H54 (cell line): ENCODE results near the gene HDGFL3.
"Not testable (repeated sequence)": the region's sequence is repeated elsewhere in the genome, so short reads cannot be mapped to it uniquely, and the experiment has no call there.

Source experiments
- DNase-seq: peaks from one replicate; pipeline ENCODE4 v3.0.0; 2011; ENCODE audit warnings: low spot score, mixed read lengths; ENCODE audit not compliant: insufficient read length
- FAIRE-seq: peaks from 3 replicates; lab custom pipeline; 2011; peaks lifted over from hg19 to GRCh38; lab: Jason Lieb, UNC
- POLR2A ChIP-seq: IDR thresholded peaks from 2 replicates; pipeline ENCODE4 v1.6.1; 2011; ENCODE audit warnings: low read depth, mild to moderate bottlenecking, low read length

HDGFL3 gene

DNA sequence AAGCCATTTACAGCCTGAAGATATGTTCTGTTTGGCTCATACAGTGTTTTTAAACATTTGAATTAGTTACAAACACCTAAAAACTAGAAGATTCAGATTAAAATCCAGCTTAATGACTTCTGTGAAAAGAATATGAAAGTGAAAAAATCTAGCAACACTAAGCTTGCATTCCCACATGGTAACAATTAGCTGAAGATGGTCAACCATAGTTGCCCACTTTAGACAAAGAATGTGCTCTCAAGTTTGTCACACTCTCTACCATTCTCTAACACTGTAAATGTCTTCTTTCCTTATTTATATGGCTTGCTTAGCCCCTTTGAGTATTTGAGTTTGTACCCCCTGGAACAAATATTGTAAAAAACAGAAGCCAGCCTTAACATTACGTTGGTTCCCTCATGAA is 32.7 kb downstream of the HDGFL3 start:
- FAIRE-seq (no peak), DNase-seq (no peak)
- TF ChIP-seq POLR2A: no peak

DNA sequence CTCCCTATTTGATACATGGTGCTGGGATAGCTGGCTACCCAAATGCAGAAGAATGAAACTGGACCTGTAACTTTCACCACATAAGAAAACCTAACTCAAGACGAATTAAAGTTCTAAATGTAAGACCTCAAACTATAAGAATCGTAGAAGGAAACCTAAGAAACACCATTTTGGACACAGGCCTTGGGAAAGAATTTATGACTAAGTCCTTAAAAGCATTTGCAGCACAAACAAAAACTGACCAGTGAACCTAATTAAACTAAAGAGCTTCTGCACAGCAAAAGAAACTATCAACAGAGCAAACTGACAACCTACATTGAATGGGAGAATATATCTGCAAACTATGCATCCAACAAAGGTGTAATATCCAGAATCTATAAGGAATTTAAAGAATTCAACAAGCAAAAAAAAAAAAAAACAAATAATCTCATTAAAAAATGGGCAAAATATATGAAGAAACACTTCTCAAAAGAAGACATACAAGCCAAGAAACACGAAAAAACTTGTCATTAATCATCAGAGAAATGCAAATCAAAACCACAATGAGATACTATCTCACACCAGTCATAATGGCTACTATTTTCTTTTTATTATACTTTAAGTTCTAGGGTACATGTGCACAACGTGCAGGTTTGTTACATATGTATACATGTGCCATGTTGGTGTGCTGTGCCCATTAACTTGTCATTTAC is 37.0 kb downstream of the HDGFL3 start:
- DNase-seq: no peak
- no peak for TF ChIP-seq POLR2A
- no peak for FAIRE-seq

DNA sequence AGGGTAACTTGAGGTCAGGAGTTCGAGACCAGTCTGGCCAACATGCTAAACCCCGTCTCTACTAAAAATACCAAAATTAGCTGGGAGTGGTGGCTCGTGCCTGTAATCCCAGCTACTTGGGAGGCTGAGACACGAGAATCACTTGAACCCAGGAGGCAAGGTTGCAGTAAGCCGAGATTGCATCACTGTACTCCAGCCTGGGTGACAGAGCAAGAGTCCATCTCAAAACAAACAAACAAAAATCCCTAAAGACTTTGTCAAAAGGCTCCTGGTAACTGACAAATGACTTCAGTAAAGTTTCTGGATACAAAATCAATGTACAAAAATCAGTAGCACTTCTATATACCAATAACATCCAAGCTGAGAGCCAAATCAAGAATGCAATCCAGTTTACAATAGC is 38.0 kb downstream of the HDGFL3 start:
- DNase-seq, FAIRE-seq: not testable (repeated sequence)

DNA sequence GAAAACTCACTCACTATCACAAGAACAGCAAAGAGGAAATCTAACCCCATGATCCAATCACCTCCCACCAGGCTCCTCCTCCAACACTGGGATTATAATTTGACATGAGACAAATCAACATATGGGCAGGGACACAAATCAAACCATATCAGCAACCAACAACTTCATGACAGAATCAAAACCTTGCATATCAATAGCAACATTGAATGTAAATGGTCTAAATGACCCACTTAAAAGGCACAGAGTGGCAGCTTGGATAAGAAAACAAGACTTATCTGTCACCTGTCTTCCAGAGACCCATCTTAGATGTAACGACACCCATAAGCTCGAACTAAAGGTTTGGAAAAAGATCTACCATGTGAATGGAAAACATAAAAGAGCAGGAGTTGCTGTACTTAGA is 40.8 kb downstream of the HDGFL3 start:
- TF ChIP-seq POLR2A: no peak
- FAIRE-seq (no peak), DNase-seq (no peak)

DNA sequence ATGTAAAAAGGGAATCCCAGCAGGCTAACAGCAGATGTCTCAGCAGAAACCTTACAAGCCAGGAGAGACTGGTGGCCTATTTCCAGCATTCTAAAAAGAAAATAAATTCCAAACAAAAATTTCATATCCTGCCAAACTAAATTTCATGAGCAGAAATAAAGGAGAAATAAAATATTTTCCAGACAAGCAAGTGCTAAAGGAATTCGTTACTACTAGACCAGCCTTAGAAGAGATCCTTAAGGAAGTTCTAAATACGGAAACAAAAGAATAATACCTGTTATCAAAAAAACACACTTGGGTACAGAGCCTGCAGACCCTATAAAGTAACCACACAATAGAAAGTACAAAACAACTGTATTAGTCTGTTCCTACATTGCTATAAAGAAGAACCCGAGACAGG is 41.4 kb downstream of the HDGFL3 start:
- DNase-seq (no peak), FAIRE-seq (no peak)
- TF ChIP-seq POLR2A: no peak

DNA sequence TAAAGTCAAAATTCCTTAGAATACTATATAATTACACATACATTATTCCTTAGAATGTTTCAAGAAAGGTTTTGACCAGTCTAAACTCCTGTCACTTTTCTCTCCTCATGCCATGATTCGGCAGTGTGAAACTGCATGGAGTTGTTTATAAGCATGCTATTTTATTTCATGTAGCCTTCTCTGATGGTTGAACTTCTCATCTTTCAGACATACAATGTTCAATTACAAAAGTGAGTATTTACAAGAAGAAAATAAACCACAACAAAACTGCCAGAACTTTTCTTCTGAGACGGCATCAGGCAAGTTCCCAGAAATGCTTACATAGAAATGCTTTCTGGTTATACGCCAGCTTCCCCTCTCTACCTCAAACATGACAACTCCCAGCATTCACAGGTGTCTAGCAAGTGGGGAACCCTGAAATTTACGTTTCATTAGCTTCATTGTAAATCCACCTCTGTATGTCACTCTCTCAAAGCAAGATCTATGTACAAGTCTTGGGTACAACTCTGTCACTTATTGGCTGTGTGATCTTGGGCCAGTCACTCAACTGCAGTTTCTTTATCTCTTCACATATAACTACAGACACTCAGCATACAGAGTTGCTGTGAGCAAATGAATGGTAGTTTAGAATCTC is 42.7 kb downstream of the HDGFL3 start:
- DNase-seq: no peak
- no peak for FAIRE-seq
- TF ChIP-seq POLR2A: no peak

DNA sequence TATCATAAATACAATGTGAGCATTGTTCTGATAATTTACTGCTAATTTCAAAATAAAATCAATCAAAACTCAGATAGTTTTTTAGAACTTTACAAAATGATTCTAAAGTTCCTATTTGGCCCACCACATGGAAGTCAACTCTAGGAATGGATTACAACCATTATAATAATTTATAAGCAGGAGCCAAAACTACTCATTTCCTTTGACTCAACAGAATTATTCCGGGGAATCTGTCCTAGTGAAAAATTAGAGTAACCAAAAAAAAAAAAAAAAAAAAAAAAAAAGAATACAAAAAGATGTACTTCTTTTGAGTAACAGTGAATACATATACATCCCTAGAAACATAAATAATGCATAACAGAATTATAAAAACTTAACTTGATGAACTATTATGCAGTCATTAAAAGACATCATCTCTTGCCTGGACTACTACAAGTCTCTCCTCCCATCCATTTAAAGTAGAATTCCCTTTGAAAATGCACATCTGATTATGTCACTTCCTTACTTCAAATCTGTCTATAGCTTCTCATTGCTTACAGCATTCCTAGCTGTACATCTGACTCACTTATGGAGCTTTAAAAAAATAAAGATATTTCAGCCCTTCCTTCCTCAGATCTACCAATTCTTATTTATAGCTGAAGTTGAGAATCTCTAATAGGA is 43.4 kb downstream of the HDGFL3 start:
- peak; percentile 50 for FAIRE-seq
- peak; percentile 4 for DNase-seq
- TF ChIP-seq POLR2A: no peak

DNA sequence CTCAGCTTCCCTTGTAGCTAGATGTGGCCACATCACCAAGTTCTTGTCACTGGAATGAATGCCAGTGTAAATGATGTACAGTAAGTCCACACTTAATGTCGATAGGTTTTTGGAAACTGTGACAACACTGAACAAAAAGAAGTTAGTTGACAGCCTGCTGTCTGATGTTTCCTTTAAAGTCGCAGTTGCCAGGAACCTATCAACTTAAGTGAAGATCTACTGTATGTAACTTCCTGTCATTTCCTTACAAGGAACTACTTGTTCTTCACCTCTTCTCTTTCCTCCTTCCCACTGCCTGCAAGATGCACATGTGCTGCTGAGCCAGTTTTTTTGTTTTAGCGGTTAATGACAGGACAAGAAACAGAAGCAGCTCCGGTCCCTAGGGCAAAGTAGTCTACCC is 44.6 kb downstream of the HDGFL3 start:
- DNase-seq (no peak), FAIRE-seq (no peak)
- no peak for TF ChIP-seq POLR2A

DNA sequence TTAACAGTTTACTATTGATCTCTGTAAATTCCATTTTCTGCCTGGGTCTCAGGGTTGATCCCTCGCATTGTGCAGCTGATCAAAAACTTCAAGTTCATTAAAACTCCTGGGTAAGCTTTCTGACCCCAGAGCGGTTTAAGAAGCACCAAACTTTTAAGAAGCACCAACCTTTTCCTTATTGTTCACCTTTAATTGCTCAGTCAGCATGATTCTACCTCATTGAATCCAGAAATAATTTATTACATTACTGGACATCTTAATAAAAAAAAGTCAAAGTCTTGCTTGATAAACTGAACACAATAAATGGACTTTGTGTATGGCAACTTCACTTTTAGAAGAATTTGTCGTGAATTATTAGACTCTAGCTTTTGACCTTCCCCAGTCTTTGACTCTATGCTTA is 46.9 kb downstream of the HDGFL3 start:
- no peak for TF ChIP-seq POLR2A
- no peak for DNase-seq

DNA sequence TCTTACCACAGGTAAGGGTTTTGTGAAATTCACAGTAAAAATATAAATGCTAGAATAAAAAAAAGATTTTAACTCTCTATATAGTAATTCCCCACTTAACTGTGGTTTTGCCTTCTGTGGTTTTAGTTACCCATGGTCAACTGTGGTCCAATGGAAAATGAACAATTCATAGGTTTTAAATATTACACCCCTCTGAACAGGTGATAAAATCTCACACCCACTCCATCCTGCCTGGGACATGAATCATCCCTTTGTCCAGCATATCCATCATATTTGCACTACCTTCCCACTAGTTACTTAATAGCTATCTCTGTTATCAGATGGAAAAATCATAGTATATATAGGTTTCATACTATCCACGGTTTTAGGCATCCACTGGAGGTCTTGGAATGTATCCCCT is 49.2 kb downstream of the HDGFL3 start:
- DNase-seq (no peak), FAIRE-seq (no peak)

More for the DNA sequence above, 46.9 kb downstream of the HDGFL3 start:
- no peak for FAIRE-seq

DNA sequence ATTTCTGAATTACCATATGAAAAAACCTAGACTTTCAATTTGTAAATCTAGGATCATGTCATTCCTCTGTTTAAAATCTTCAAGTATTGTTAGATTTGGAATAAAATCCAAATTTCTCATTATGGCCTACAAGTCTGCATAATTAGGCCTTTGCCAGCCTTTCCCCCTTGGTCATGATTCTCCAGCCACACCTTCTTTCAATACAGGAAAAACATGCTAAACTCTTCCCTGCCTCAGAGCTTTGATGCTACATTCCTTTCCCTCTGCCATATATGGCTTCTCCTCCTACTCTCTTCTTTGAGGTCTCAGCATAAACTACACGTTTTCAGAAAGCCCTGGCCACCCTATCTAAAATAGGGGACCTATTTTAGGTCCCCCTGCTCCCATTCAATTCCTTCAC is 51.7 kb downstream of the HDGFL3 start:
- no peak for TF ChIP-seq POLR2A
- FAIRE-seq (no peak), DNase-seq (no peak)

More for the DNA sequence above, 49.2 kb downstream of the HDGFL3 start:
- no peak for TF ChIP-seq POLR2A

DNA sequence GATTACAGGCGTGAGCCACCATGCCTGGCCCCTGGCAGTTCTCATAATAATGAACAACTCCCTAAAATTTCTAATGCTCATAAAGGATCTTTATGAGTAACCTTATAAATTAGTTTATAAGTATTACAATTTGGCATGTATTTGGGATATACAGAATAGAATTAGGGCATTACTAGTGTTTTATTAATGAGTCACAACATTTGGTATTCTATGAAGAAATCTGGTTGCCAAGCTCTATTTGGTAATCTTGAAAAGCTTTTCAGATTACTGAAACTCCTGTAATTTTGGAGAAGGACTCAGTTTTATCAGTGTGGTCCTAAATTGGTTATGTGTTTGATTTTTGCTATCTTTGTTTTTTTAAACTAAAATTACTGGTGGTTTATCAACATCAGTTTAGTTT is 54.3 kb downstream of the HDGFL3 start:
- no peak for TF ChIP-seq POLR2A
- no peak for DNase-seq
- FAIRE-seq: no peak

DNA sequence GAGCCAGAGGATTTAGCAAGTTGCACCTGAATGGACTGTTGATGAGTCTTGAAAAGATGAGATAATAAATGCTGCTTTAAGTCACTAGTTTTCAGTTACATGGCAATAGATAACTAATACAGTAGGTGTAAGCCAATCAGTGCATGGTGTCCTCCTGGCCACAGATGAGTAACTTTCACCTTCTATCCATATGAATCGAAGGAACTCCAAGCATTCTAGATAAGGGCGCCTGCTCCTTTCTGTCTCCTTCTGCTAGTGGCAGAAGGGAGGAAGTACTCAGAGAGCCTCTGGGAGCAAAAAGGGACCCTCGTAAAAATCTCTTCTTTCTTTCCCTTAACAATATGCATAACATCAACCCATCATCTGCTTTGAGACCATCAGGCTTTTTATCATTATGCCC is 62.9 kb downstream of the HDGFL3 start:
- FAIRE-seq (no peak), DNase-seq (no peak)
- TF ChIP-seq POLR2A: no peak

DNA sequence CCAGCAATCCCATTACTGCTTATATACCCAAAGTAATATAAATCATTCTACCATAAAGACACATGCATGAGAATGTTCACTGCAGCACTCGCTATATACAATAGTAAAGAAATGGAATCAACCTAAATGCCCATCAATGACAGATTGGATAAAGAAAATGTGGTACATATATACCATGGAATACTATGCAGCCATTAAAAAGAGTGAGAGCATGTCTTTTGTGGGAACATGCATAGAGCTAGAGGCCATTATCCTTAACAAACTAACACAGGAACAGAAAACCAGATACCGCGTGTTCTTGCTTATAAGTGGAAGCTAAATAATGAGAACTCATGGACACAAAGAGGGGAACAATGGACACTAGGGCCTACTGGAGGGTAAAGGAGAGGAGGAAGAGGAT is 65.5 kb downstream of the HDGFL3 start:
- not testable (repeated sequence) for DNase-seq, FAIRE-seq
